ENCODE data around the gene RPP25. TPM values are rescaled to one million over a fixed set of nuclear protein-coding genes. Genes with fewer than 3 reads are reported as not detected.

Gene RPP25
- total and polyA plus RNA-seq, 2 of the 13 experiments (the other 11 are each of a cell fraction or from before 2014, with no cell fraction given) = 0.05 to 0.11 TPM

DNA sequence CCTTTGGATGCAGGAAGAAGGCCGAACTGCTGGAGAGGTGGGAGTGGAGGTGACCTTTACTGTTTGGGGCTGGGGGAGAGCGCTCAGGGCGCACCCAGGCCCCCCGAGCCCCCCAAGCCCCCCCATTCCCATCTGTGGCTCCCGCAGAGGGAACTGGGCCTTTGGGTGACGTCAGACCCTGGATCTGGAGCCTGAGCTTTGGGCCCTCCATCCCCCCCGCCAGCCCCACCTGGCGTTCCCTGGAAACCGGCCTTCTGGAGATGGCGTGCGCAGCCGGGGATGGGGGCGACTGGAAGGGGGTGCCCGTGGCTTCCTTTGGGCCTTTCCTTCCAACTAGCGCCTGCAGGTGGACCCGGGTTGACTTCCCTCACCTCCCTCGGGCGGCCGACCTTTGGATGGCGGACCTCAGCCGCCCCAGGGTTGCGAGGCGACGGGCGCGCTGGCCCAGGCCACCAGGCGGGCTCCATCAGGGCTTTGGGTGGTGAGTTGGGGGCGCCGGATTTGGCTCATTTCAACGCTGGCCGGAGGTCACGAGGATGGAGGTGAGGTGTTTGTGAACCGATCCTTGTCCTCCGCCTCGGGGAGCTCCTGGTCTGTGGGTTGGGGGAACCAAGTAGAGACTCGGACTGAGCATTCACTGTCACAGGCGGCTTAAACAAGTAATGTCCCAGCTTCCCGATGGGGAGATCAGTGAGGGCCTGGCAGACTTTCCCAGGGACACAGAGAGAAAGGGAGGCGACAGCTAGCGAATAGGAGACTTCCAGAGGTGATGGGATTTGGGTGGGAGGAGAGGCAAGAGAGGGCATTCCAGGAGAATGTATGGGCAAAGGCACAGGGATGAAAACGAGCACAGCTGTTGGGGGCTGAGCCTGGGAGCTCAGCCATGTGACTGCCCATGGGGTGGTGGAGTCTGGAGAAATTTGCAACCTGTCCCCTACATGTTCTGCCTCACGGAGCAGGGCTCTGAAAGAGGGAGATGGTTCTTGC lies 39.5 kb upstream of the RPP25 start (continued):
- TF ChIP-seq SRSF4 (IDR thresholded peaks at IDR 0.05; ENCODE audit: low read depth, low read length, poor library complexity, severe bottlenecking) (no peak), ZNF615 (CRISPR knock-in tag; IDR thresholded peaks at IDR 0.05; ENCODE audit: borderline replicate concordance) (no peak), MIER3 (CRISPR knock-in tag; IDR thresholded peaks at IDR 0.05; ENCODE audit: borderline replicate concordance) (no peak), TBX3 (IDR thresholded peaks at IDR 0.05; ENCODE audit: borderline replicate concordance) (no peak), GLI4 (CRISPR knock-in tag; IDR thresholded peaks at IDR 0.05; ENCODE audit: borderline replicate concordance) (no peak; the same call in 1 of the 2 replicates), ZNF468 (CRISPR knock-in tag; IDR thresholded peaks at IDR 0.05) (no peak), ZNF333 (CRISPR knock-in tag; IDR thresholded peaks at IDR 0.05; ENCODE audit: borderline replicate concordance) (no peak), STAT5B (CRISPR knock-in tag; IDR thresholded peaks at IDR 0.05) (no peak), SAP130 (CRISPR knock-in tag; IDR thresholded peaks at IDR 0.05; ENCODE audit: low read depth) (no peak; the same call in 1 of the 2 replicates), CREB1 (IDR thresholded peaks at IDR 0.05) (peak; percentile 91), CREB1 (CRISPR knock-in tag; IDR thresholded peaks at IDR 0.05) (peak; percentile 61), TBL1XR1 (IDR thresholded peaks at IDR 0.05; ENCODE audit: borderline replicate concordance, low read length, partially characterized antibody) (no peak)
- TF ChIP-seq, protein P1, sequence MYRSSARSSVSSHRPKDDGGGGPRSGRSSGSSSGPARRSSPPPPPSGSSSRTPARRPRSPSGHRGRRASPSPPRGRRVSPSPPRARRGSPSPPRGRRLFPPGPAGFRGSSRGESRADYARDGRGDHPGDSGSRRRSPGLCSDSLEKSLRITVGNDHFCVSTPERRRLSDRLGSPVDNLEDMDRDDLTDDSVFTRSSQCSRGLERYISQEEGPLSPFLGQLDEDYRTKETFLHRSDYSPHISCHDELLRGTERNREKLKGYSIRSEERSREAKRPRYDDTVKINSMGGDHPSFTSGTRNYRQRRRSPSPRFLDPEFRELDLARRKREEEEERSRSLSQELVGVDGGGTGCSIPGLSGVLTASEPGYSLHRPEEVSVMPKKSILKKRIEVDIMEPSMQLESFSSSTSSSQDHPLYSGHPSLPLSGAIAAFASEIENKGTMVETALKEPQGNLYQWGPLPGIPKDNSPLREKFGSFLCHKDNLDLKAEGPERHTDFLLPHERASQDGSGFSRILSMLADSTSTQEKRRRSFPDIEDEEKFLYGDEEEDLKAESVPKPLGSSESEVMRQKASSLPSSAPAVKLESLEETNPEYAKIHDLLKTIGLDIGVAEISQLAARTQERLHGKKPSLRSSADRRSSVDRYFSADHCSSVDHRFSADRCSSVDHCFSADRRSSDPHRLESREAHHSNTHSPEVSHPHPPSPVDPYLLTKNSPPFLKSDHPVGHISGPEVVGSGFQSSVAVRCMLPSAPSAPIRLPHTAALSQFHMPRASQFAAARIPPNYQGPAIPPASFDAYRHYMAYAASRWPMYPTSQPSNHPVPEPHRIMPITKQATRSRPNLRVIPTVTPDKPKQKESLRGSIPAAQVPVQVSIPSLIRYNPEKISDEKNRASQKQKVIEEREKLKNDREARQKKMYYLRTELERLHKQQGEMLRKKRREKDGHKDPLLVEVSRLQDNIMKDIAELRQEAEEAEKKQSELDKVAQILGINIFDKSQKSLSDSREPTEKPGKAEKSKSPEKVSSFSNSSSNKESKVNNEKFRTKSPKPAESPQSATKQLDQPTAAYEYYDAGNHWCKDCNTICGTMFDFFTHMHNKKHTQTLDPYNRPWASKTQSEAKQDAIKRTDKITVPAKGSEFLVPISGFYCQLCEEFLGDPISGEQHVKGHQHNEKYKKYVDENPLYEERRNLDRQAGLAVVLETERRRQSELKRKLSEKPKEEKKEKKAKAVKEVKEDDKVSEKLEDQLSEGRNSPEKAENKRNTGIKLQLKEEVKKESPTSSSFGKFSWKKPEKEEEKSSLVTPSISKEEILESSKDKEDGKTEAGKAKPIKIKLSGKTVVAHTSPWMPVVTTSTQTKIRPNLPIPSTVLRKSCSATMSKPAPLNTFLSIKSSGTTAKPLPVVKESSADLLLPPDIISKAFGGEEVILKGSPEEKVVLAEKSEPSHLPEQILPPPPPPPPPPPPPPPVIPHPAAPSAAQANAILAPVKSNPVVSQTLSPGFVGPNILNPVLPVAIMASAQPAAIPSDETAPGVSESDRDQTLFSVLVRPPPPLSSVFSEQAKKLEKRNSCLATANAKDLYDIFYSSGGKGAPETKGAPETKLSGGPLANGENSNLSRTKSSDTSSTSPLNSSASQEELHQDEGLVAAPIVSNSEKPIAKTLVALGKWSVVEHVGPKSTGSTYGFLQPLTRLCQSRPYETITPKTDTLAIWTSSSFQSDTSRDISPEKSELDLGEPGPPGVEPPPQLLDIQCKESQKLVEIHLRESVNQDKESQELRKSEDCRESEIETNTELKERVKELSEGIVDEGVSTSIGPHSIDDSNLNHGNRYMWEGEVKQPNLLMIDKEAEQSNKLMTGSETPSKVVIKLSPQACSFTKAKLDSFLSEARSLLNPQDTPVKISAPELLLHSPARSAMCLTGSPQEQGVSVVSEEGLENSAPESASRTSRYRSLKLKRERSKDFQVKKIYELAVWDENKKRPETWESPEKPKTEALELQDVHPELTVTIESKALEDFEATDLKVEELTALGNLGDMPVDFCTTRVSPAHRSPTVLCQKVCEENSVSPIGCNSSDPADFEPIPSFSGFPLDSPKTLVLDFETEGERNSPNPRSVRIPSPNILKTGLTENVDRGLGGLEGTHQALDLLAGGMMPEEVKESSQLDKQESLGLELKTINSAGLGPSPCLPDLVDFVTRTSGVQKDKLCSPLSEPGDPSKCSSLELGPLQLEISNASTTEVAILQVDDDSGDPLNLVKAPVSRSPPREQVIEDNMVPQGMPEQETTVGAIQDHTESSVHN (CRISPR knock-in tag; IDR thresholded peaks at IDR 0.05) = no peak
- TF ChIP-seq, protein P2, sequence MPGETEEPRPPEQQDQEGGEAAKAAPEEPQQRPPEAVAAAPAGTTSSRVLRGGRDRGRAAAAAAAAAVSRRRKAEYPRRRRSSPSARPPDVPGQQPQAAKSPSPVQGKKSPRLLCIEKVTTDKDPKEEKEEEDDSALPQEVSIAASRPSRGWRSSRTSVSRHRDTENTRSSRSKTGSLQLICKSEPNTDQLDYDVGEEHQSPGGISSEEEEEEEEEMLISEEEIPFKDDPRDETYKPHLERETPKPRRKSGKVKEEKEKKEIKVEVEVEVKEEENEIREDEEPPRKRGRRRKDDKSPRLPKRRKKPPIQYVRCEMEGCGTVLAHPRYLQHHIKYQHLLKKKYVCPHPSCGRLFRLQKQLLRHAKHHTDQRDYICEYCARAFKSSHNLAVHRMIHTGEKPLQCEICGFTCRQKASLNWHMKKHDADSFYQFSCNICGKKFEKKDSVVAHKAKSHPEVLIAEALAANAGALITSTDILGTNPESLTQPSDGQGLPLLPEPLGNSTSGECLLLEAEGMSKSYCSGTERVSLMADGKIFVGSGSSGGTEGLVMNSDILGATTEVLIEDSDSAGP (CRISPR knock-in tag; IDR thresholded peaks at IDR 0.05; ENCODE audit: borderline replicate concordance) = no peak; the same call in 1 of the 2 replicates
- TF ChIP-seq, protein P3, sequence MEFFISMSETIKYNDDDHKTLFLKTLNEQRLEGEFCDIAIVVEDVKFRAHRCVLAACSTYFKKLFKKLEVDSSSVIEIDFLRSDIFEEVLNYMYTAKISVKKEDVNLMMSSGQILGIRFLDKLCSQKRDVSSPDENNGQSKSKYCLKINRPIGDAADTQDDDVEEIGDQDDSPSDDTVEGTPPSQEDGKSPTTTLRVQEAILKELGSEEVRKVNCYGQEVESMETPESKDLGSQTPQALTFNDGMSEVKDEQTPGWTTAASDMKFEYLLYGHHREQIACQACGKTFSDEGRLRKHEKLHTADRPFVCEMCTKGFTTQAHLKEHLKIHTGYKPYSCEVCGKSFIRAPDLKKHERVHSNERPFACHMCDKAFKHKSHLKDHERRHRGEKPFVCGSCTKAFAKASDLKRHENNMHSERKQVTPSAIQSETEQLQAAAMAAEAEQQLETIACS (CRISPR knock-in tag; IDR thresholded peaks at IDR 0.05) = no peak

Measured in HepG2 (cell line).